GM19043 (cell line): ENCODE measurements around the gene NEURL2.
"Not testable (repeated sequence)": the region's sequence is repeated elsewhere in the genome, so short reads cannot be mapped to it uniquely, and the experiment has no call there.

ENCODE experiments used
- ATAC-seq: cut with Tn5 transposase; IDR thresholded peaks from one replicate; pipeline ENCODE4 v1.9.1; 2021; ENCODE audit warnings: low read depth; ENCODE audit not compliant: unreplicated experiment

Gene NEURL2, protein sequence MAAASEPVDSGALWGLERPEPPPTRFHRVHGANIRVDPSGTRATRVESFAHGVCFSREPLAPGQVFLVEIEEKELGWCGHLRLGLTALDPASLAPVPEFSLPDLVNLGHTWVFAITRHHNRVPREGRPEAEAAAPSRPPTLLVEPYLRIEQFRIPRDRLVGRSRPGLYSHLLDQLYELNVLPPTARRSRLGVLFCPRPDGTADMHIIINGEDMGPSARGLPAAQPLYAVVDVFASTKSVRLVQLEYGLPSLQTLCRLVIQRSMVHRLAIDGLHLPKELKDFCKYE

DNA sequence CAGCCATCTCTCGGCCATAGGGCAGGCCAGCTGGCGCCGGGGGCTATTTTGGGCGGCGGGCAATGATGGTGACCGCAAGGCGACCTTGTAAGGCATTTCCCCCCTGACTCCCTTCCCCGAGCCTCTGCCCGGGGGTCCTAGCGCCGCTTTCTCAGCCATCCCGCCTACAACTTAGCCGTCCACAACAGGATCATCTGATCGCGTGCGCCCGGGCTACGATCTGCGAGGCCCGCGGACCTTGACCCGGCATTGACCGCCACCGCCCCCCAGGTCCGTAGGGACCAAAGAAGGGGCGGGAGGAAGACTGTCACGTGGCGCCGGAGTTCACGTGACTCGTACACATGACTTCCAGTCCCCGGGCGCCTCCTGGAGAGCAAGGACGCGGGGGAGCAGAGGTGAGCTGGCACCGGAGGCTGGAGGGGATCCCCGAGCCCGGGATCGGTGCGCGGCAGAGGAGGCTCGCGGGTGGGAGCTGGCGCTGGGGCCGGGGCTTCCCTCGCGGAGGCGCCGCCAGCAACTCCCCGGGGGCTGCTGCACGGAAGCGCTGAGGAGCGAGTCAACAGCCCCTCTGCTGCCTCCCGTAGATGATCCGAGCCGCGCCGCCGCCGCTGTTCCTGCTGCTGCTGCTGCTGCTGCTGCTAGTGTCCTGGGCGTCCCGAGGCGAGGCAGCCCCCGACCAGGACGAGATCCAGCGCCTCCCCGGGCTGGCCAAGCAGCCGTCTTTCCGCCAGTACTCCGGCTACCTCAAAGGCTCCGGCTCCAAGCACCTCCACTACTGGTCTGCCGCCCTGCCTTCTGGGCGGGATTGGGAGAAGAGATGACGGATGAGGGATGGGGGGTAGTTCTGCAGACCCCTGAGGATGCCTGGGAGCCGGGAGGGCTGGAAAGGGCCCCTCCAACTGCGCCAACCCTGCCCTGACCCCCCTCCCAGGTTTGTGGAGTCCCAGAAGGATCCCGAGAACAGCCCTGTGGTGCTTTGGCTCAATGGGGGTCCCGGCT is at the start of gene NEURL2, which contains the start of gene CTSA:
TSS of gene NEURL2 (minus strand) at position 224 of the 999 bp plus-strand sequence. CDS start at position 7, 217 bp downstream.
TSS of gene CTSA (plus strand) at position 351 of the 999 bp plus-strand sequence. CDS start at position 585, 234 bp downstream.
- ATAC-seq: peak; percentile 70

DNA sequence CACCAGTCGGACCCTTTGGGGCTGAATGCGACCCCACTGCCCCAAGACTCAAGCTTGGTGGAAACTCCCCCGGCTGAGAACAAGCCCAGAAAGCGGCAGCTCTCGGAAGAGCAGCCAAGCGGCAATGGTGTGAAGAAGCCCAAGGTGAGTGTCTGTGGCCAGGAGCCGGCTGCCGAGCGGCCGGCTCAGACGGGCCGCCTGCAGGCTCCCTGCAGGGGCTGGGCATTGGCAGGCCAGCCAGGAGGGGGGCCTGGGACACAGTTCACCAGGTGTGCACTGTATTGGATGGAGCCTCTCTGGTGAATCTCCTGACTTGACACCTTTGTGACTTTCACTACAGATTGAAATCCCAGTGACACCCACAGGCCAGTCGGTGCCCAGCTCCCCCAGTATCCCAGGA is 49.5 kb upstream of the NEURL2 start:
- ATAC-seq: no peak

GRCh38 chr20:45940053-45940452 is 49.0 kb upstream of the NEURL2 start:
- ATAC-seq: no peak

DNA sequence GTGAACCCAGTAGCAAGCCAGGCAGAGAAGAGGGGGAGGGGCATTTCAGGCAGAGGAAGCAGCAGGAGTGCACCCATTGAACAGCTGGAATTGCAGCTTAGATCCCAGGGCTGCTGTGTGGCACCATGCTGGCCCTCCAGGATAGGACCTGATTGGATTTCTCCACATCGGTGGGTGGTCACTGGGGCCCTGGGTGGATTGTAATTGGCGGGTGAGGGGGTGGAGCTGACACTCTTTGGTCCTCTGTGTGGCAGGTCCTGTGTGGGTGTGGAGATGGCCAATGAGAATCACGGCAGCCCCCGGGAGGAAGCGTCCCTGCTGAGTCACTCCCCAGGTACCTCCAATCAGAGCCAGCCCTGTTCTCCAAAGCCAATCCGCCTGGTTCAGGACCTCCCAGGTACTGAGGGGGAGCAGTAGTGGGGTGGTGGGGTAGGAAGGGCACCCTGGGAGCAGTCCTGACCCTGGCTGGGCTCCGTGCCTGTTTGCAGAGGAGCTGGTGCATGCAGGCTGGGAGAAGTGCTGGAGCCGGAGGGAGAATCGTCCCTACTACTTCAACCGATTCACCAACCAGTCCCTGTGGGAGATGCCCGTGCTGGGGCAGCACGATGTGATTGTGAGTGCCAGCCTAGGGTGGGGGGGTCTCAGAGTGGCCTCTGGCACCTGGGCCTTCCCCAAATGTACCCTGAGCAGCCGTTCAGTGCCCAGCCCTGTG is 47.9 kb upstream of the NEURL2 start:
- ATAC-seq: no peak

- no peak for ATAC-seq
Observed at GRCh38 chr20:45937765-45938164, 46.8 kb upstream of the NEURL2 start.

- peak; percentile 25 for ATAC-seq
Observed at GRCh38 chr20:45935416-45936046, 44.5 kb upstream of the NEURL2 start.

- peak; percentile 64 for ATAC-seq
Observed at GRCh38 chr20:45934586-45935415, 43.8 kb upstream of the NEURL2 start, which contains the start of gene PCIF1. Gene PCIF1, plus strand, starts transcription at chr20:45934683. Its CDS starts 4,317 bp downstream, at chr20:45939000.

GRCh38 chr20:45934046-45934585 is 43.1 kb upstream of the NEURL2 start:
- no peak for ATAC-seq

GRCh38 chr20:45933266-45934045 is 42.4 kb upstream of the NEURL2 start:
- no peak for ATAC-seq

- ATAC-seq: not testable (repeated sequence)
Observed at GRCh38 chr20:45931680-45932079, 40.7 kb upstream of the NEURL2 start.

DNA sequence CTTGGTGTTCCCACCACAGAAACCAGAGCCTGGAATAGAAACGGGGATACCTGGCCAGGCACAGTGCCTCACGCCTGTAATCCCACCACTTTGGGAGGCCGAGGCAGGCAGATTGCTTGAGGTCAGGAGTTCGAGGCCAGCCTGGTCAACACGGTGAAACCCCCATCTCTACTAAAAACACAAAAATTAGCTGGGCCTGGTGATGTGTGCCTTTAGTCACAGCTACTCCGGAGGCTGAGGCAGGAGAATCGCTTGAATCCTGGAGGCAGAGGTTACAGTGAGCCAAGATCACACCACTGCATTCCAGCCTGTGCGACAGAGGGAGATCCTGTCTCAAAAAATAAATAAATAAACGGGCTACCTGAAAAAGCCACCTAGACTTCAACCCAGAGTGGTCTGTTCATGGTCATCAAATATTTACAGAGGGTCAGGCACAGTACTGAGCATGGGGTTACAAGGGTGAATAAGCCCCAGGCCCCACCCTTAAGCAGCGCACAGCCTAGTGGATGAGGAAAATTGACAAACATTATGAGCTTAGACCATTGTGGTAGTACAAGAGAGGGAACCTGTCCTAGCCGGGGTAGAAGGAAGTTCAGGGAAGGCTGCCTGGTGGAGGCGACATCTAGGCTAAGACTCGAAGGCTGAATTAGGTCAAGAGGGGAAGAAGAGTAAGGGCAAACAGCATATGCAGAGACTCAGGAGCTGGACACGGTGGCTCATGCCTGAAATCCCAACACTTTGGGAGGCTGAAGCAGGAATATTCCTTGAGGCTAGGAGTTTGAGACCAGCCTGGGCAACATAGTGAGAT is 36.3 kb upstream of the NEURL2 start:
- ATAC-seq: no peak

DNA sequence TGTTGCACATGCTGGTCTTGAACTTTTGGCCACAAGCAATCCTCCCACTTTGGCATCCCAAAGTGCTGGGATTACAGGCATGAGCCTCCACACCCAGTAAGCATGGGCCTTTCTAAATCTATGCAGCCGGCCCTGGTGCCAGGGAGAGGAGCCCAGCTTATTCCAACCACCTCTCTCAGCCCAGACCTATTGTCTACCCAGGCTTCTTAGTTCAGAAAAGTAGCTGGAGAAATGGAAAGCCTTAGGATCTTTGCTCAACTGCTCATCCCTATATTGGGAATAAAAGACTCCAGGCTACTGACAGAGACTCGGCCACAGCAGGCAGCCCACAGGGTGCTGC is 35.7 kb upstream of the NEURL2 start:
- ATAC-seq: no peak

DNA sequence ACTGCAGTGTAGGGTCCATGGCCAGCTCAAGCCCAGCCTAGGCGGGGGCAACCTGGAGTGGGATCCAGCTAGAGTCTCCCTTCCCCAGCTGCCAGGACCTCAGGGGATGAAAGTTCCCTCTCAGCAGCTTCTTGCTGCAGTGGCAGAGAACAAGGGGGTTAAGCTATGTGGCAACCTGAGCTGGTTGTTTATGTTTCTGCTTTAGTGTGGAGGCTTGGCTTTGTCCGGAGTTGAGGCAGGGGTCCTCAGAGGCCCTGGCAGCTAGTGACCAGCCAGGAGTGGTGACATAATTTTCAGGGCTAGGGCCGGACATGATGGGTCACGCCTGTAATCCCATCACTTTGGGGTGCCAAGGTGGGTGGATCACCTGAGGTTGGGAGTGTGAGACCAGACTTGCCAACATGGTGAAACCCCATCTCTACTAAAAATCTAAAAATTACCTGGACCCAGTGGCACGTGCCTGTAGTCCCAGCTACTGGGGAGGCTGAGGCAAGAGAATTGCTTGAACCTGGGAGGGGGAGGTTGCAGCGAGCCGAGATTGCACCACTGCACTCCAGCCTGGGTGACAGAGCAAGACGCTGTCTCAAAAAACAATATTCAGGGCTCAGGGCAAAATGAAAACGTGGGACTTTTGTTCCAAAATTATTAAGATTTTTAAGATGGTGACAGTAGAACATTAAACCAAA is 35.0 kb upstream of the NEURL2 start:
- ATAC-seq: no peak

GRCh38 chr20:45924391-45925261 is 33.6 kb upstream of the NEURL2 start:
- no peak for ATAC-seq

DNA sequence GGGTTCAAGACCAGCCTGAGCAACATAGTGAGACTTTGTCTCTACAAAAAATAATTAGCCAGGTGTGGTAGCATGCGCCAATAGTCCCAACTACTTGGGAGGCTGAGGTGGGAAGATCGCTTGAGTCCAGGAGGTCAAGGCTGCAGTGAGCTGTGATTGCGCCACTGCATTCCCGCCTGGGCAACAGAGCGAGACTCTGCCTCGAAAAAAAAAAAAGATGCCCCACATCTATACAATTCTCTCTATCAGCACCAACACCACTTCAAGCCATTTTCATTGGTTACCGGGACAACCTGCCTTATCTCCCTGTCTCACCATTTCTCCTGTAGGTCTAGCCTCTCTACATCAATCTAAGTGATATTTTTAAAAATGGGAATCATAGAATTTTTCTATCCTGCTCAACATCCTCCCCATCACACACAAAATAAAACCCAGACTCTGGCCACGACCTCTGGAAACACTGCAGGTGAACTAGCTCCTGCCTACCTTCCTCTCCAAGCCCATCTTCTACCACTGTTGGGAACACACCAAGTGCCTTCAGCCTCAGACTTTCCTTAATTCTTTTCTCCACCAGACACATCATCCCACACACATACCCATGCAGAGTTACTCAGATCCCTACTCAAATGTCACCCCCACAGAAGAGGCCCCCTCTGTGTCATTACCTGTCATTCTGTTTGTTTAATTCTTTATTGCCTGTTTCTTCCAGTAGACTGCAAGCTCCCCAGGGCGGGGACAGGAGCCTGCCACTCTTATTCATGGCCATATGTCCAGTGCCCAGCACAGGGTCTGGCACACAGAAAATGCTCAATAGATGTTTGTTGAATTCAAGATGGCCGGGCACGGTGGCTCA is 30.6 kb upstream of the NEURL2 start:
- no peak for ATAC-seq
